ENCODE data around the gene TRIM10. TPM values are rescaled to one million over a fixed set of nuclear protein-coding genes. Genes with fewer than 3 reads are reported as not detected.

Gene TRIM10, protein sequence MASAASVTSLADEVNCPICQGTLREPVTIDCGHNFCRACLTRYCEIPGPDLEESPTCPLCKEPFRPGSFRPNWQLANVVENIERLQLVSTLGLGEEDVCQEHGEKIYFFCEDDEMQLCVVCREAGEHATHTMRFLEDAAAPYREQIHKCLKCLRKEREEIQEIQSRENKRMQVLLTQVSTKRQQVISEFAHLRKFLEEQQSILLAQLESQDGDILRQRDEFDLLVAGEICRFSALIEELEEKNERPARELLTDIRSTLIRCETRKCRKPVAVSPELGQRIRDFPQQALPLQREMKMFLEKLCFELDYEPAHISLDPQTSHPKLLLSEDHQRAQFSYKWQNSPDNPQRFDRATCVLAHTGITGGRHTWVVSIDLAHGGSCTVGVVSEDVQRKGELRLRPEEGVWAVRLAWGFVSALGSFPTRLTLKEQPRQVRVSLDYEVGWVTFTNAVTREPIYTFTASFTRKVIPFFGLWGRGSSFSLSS
- total RNA-seq, result under 1 TPM in 1 of 2 donors, not detected in 1; 0.39 TPM

- no peaks in the 10 kb centered on the region for H3K36me3 Mint-ChIP-seq (ENCODE audit: insufficient read depth in 2 of 2)
- ATAC-seq (replicated peaks in 1 of 2) (no peak), DNase-seq (no peak)
- peaks cover 50% of the 10 kb centered on the region for H3K4me1 Mint-ChIP-seq (ENCODE audit: low read depth)
- H3K4me3 Mint-ChIP-seq, result peak within 1 kb of the TSS in 1 of 2 donors; percentile 69
- no peaks in the 10 kb centered on the region for H3K9me3 Mint-ChIP-seq
- H3K27me3 Mint-ChIP-seq (ENCODE audit: low read depth), result peaks cover 30% of the 10 kb centered on the region
- no peak within 1 kb of the TSS for H3K27ac Mint-ChIP-seq
Measured at GRCh38 chr6:30160785-30161531, at the start of gene TRIM10. TRIM10 (minus strand) TSS chr6:30161211; CDS start chr6:30160858, 353 bp downstream.

- no peaks in the 10 kb centered on the region for H3K9me3 Mint-ChIP-seq
- H3K4me3 Mint-ChIP-seq, result peak overlapping the region in 1 of 2 donors; percentile 1
- H3K4me1 Mint-ChIP-seq (ENCODE audit: low read depth), result peaks cover 45% of the 10 kb centered on the region
- ATAC-seq (replicated peaks in 1 of 2), result no peak
- no peaks in the 10 kb centered on the region for H3K27me3 Mint-ChIP-seq (ENCODE audit: low read depth)
- no peak for DNase-seq
- peaks cover 5 to 14% of the 10 kb centered on the region in 2 donors for H3K36me3 Mint-ChIP-seq (ENCODE audit: insufficient read depth in 2 of 2)
- no peak overlapping the region for H3K27ac Mint-ChIP-seq
Measured at GRCh38 chr6:30207619-30208295, 46.7 kb upstream of the TRIM10 start.

GRCh38 chr6:30206799-30207618 lies 46.0 kb upstream of the TRIM10 start:
- Mint-ChIP-seq H3K4me1 (ENCODE audit: low read depth) (peaks cover 42% of the 10 kb centered on the region), H3K27ac (peak overlapping the region; percentile 18), H3K36me3 (ENCODE audit: insufficient read depth in 2 of 2) (peaks cover 5 to 11% of the 10 kb centered on the region in 2 donors), H3K9me3 (no peaks in the 10 kb centered on the region), H3K27me3 (ENCODE audit: low read depth) (no peaks in the 10 kb centered on the region), H3K4me3 (no peak overlapping the region)
- ATAC-seq (replicated peaks in 1 of 2) (no peak), DNase-seq (no peak)

DNA sequence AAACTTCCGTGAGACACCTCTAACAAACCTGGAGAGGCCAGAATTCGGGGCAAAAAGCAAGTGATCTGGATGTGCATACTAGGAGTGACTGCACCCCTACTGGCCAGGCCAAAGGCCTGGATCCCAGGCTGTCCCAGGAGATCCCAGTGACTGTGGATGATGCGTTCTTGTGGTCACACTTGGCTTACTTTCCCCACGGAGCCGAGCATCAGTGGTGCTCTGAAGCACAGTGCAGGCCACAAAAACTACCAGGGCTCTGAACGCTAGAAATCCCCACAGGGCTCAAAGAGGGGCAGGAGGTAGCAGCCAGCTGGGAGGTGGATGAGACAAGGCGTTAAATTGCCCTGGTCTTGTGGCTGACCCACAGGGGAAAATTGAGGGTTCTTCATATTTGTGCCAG lies 45.1 kb upstream of the TRIM10 start:
- no peaks in the 10 kb centered on the region for H3K27me3 Mint-ChIP-seq (ENCODE audit: low read depth)
- ATAC-seq (replicated peaks in 1 of 2) (no peak), DNase-seq (no peak)
- H3K4me3 Mint-ChIP-seq, result no peak overlapping the region
- no peaks in the 10 kb centered on the region for H3K9me3 Mint-ChIP-seq
- peaks cover 4 to 11% of the 10 kb centered on the region in 2 donors for H3K36me3 Mint-ChIP-seq (ENCODE audit: insufficient read depth in 2 of 2)
- H3K27ac Mint-ChIP-seq, result peak overlapping the region; percentile 18
- H3K4me1 Mint-ChIP-seq (ENCODE audit: low read depth), result peaks cover 39% of the 10 kb centered on the region

DNA sequence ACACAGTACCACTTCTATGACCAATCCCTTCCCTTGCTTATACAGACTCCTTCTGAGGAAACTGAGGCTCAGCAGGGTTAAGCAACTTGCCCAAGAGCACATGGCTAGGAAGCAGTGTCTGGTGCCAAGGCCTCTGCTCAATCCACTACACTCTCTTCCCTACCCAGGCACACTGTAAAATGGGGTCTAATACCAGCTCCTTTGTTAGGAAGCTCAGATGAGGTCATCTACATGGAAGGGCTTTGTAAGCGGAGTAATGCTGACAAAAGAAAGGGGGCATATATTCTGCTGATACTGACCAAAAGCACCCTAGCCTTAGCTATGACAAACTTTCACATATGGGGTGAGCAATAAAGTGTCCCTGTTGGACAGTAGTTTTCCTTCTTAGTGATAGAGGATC lies 43.1 kb upstream of the TRIM10 start:
- H3K27ac Mint-ChIP-seq, result no peak overlapping the region
- DNase-seq (no peak), ATAC-seq (replicated peaks in 1 of 2) (no peak)
- H3K4me3 Mint-ChIP-seq, result no peak overlapping the region
- peaks cover 6 to 7% of the 10 kb centered on the region in 2 donors for H3K36me3 Mint-ChIP-seq (ENCODE audit: insufficient read depth in 2 of 2)
- H3K9me3 Mint-ChIP-seq, result no peaks in the 10 kb centered on the region
- H3K27me3 Mint-ChIP-seq (ENCODE audit: low read depth), result no peaks in the 10 kb centered on the region
- H3K4me1 Mint-ChIP-seq (ENCODE audit: low read depth), result peaks cover 21% of the 10 kb centered on the region

GRCh38 chr6:30202366-30202765 lies 41.4 kb upstream of the TRIM10 start:
- Mint-ChIP-seq H3K27ac (no peak overlapping the region), H3K9me3 (no peaks in the 10 kb centered on the region), H3K36me3 (ENCODE audit: insufficient read depth in 2 of 2) (peaks cover 8 to 10% of the 10 kb centered on the region in 2 donors), H3K4me3 (no peak overlapping the region), H3K4me1 (ENCODE audit: low read depth) (peaks cover 9% of the 10 kb centered on the region), H3K27me3 (ENCODE audit: low read depth) (no peaks in the 10 kb centered on the region)
- no peak for DNase-seq
- no peak for ATAC-seq (replicated peaks in 1 of 2)

DNA sequence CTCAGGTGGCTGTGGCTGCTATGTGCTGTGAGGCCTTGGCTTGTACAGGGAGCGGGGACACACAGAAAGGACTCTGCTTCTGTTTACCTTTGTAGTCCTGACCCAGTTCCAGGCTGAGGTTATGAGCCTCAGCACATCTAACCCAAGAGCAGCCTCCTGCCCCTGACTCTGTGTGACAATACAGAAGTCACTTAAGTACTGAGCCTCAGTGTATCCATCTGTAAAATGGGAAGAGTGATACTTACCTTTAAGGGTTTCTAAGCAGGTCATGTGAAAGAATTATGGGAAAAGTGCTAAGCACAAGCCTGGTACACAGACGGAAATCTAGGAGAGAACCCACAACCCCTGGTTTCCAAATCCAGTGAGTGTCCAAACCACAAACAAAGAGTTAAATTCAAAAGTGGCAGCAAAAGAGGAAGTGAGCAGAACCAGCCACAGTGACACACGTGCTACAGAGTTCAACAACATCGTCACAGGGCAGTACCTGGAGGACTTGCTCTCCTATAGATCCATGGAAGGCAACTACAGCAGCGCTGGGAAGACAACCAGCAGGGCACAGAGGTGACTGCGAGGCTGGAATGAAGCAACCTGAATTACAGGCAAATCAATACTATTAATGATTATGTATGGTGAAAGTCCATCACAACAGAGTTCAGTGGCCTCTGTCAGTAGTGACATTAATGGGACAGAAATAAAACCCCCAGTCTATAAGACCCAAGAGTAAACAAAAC lies 39.7 kb upstream of the TRIM10 start:
- DNase-seq (no peak), ATAC-seq (replicated peaks in 1 of 2) (no peak)
- peaks cover 12 to 14% of the 10 kb centered on the region in 2 donors for H3K36me3 Mint-ChIP-seq (ENCODE audit: insufficient read depth in 2 of 2)
- H3K4me3 Mint-ChIP-seq, result no peak overlapping the region
- H3K27me3 Mint-ChIP-seq (ENCODE audit: low read depth), result no peaks in the 10 kb centered on the region
- peak overlapping the region; percentile 79 for H3K27ac Mint-ChIP-seq
- peaks cover 8% of the 10 kb centered on the region for H3K4me1 Mint-ChIP-seq (ENCODE audit: low read depth)
- no peaks in the 10 kb centered on the region for H3K9me3 Mint-ChIP-seq

GRCh38 chr6:30198166-30199084 lies 37.4 kb upstream of the TRIM10 start:
- Mint-ChIP-seq H3K9me3 (no peaks in the 10 kb centered on the region), H3K4me1 (ENCODE audit: low read depth) (peaks cover 8% of the 10 kb centered on the region), H3K36me3 (ENCODE audit: insufficient read depth in 2 of 2) (peaks cover 12 to 19% of the 10 kb centered on the region in 2 donors), H3K27me3 (ENCODE audit: low read depth) (no peaks in the 10 kb centered on the region), H3K27ac (no peak overlapping the region), H3K4me3 (no peak overlapping the region)
- no peak for ATAC-seq (replicated peaks in 1 of 2)
- no peak for DNase-seq

DNA sequence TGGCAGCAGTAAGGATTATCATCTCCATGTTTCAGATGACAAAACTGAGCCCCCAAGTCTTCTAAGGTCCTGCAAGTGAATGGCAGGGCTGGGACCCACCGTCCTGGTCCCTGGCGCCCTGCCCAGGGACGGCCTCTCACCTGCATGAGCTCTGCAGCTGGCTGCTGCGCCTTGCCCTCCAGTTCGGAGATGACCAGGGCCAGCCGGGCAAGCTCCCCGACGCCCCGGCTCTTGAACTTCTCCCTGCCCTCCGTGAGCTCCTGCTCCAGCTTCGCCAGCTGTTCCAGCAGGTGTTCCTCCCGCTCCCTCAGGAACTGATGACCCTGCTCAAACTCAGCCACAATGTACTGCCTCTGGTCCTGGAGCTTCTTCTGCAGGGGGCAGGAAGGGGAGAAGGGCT lies 35.4 kb upstream of the TRIM10 start:
- no peak overlapping the region for H3K27ac Mint-ChIP-seq
- H3K9me3 Mint-ChIP-seq, result no peaks in the 10 kb centered on the region
- ATAC-seq (replicated peaks in 1 of 2), result no peak
- H3K27me3 Mint-ChIP-seq (ENCODE audit: low read depth), result no peaks in the 10 kb centered on the region
- H3K36me3 Mint-ChIP-seq (ENCODE audit: insufficient read depth in 2 of 2), result peaks cover 12 to 16% of the 10 kb centered on the region in 2 donors
- no peaks in the 10 kb centered on the region for H3K4me1 Mint-ChIP-seq (ENCODE audit: low read depth)
- no peak for DNase-seq
- no peak overlapping the region for H3K4me3 Mint-ChIP-seq

- no peaks in the 10 kb centered on the region for H3K4me1 Mint-ChIP-seq (ENCODE audit: low read depth)
- H3K9me3 Mint-ChIP-seq, result no peaks in the 10 kb centered on the region
- H3K4me3 Mint-ChIP-seq, result no peak overlapping the region
- ATAC-seq (replicated peaks in 1 of 2) (no peak), DNase-seq (no peak)
- H3K36me3 Mint-ChIP-seq (ENCODE audit: insufficient read depth in 2 of 2), result peaks cover 12 to 16% of the 10 kb centered on the region in 2 donors
- no peak overlapping the region for H3K27ac Mint-ChIP-seq
- H3K27me3 Mint-ChIP-seq (ENCODE audit: low read depth), result no peaks in the 10 kb centered on the region
Measured at GRCh38 chr6:30195951-30196350, 34.9 kb upstream of the TRIM10 start.
